Stimulated activated CD4-positive, alpha-beta T cell treated with anti-CD3 and anti-CD28 coated beads, Interleukin-4, amount 100 ng/mL, for 48 hours (primary cell): ENCODE measurements around the gene CA4.
"Not testable (repeated sequence)": the region's sequence is repeated elsewhere in the genome, so short reads cannot be mapped to it uniquely, and the experiment has no call there.

Source experiments
- DNase-seq, 2 donors: peaks; one replicate each; pipeline ENCODE4 v3.0.0-alpha.2; 2020; ENCODE audit warnings: low read depth in 2 of 2

Gene CA4

DNA sequence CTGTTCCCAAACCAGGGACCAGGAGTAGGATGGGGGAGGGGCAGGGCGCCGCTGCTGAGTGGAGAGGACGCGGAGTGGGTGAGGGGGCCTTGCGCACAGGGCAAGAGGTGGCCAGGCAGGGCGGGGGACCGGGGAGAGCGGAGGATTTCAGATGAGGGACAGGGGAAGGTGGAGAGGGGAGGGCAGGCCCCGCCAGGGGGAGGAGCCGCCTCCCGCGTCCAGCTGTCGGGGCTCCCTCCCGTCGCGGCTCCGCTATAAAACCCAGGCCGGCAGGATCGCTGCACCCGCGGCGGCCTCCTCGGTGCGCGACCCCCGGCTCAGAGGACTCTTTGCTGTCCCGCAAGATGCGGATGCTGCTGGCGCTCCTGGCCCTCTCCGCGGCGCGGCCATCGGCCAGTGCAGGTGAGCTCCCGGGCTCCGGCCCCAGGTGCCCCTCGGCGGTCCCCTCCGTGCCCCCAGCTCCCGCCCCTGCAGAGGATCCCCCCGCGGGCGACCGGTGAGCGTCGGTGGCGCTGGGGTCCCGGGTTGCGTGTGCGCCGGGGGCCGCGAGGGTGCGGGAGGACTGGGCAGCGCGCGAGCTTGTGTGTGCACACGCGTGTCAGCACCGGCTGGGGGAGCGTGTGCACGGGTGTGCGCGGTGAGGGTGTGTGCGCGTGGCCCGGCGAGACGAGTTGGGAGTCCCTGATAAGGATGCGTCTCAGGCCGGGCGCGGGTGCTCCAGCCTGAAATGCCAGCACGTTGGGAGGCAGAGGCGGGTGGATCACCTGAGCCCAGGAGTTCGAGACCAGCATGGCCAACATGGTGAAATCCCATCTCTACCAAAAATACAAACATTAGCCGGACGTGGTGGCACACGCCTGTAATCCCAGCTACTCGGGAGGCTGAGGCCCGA, at the start of gene CA4:
Gene CA4, plus strand, starts transcription at position 283 of the 892 bp plus-strand sequence. Its CDS starts 62 bp downstream, at position 345.
- no peak for DNase-seq

GRCh38 chr17:60100577-60100976, 49.2 kb upstream of the CA4 start:
- not testable (repeated sequence) for DNase-seq

GRCh38 chr17:60102015-60102631, 47.6 kb upstream of the CA4 start:
- DNase-seq = not testable (repeated sequence)

DNA sequence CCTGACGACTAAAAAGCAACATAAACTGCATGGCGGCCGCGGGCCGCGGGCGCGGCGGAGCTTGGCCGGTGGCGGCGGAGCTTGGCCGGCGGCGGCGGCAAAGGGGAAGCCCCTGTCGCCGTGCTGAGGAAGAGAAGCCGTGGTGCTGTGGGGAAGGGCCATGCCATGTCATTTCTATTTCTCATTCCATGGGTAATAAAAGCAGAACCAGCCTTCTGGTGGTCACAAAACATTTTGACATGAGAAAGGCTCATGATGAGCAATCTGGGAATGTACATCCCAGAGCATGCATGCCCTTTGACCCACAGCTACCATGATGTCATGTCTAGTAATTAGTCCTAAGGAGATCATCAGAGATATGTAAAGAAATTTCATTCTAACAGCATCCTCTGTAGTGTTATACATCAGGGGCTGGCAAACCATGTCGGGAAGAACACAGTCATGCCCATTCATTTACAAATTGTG, 47.1 kb upstream of the CA4 start:
- DNase-seq = peak in 1 of 2 donors; percentile 18

- DNase-seq = no peak
These were observed 45.8 kb upstream of the CA4 start for GRCh38 chr17:60103957-60104356.

GRCh38 chr17:60106340-60107059, 43.3 kb upstream of the CA4 start:
- DNase-seq = no peak

DNA sequence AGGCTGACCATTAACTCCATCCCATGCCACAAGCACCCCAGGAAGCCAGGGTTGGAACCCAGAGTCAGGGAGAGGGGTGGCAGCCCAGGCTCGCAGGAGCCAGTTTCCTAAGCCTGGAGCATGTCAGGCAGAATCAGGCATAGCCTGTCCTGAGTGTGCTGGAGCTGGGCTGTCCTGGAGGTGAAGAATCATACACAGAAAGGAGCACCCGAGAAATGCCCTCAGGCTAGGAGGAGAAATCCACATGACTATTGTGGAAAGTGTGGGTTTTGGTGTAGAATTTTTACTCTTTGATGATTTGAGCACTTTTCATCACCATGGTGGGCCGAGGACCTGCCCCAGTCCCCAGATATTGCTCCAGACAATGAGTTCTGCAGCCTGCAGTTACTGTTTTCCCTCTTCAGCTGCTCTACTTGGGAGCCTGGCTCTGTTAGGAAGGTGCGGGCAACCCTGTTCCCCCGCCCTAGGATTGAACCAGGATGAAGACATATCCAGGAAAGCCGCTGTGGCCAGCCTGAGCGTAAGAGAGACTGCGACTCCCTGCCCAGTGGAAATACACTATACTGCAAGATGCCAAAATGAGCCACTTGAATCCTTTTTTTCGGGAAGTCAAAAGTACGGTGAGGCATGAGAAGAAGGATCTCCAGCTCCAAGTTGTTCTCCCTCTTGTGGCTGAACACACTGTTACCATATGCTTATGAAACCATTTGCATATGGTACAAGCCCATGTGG, 42.1 kb upstream of the CA4 start:
- no peak for DNase-seq

DNA sequence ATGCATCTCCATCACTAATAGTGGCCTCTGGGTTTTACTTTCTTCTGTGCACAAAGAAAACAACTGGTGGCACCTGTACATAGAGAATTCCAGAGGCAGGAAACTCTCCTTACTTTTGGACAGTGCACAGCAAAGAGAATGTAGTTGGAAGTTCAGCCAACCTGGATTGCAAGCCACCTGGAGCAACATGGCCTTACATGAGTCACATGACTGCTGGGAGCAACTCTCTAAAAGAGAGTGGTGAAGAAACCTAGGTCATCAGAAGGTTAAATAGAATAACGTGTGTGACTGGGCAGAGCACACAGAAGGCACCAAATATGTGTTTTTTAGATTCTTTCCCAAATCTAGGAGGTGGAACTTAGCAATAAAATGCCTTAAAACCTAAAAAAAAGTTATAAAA, 41.5 kb upstream of the CA4 start:
- not testable (repeated sequence) for DNase-seq

- no peak for DNase-seq
These were observed 41.1 kb upstream of the CA4 start for GRCh38 chr17:60108712-60109111.

DNA sequence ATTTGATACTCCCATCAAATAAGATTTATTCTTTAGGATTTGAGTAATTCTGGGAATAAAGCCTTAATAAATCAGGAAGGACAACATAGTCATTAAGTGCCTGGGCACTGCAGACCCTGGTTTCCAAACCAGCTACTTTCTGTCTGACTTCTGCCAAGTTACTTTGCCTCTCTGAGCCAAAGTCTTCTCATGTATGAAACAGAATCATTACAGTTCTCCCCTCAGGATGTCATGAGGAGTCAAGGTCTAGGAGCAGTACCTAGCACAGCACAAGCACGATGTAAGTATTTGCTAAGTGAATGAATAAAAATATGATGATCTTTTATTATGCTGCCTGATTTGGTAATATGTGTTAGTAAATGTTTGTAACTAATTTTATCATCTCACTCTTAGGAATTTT, 40.6 kb upstream of the CA4 start:
- DNase-seq = no peak

- no peak for DNase-seq
These were observed 39.2 kb upstream of the CA4 start for GRCh38 chr17:60110586-60110985.

- DNase-seq = not testable (repeated sequence)
These were observed 38.1 kb upstream of the CA4 start for GRCh38 chr17:60111661-60112060.

- not testable (repeated sequence) for DNase-seq
These were observed 34.4 kb upstream of the CA4 start for GRCh38 chr17:60115364-60115763.

- not testable (repeated sequence) for DNase-seq
These were observed 33.6 kb upstream of the CA4 start for GRCh38 chr17:60116196-60116595.

DNA sequence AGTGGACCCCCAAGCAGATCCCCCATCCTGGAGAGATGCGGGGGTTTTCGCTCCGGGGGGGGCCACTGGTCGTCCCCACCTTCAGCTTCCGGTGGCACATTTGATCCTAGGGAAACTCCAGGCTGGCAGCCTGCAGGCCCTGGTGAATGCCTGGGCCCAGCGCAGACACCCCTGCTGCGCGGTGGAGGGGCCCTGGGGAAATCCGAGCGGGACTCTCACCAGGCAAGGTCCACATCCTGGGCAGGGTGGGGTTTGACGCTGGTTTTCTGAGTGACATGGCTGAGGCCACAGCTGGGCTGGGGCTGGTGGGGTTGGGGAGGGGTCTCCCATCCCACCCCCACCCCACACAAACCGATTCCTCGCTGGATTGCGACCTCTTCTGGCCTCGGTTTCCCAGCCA, 30.6 kb upstream of the CA4 start:
- not testable (repeated sequence) for DNase-seq

GRCh38 chr17:60119807-60120748, 29.7 kb upstream of the CA4 start:
- not testable (repeated sequence) for DNase-seq

- DNase-seq = no peak
These were observed 22.4 kb upstream of the CA4 start for GRCh38 chr17:60127068-60128064.

- DNase-seq = no peak
These were observed 21.5 kb upstream of the CA4 start for GRCh38 chr17:60128171-60128859.

DNA sequence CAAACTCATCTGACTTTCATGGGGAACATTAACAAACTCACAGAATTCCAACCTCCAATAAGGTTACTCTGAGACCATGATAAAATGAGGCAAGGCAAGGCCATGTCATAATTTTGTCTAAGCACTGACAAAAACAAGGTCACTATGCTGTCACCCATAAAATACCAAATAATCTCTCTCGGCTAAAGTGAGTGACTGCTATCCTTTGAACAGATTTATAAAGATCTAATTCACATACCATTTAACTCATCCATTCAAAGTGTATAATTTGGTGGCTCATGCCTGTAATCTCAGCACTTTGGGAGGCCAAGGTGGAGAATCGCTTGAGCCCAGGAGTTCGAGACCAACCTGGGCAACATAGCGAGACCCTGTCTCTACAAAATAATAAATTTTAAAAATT, 20.6 kb upstream of the CA4 start:
- DNase-seq = no peak
